Astrocyte (in vitro differentiated cells and primary cell): ENCODE measurements around the gene RPS10.

Experiments
- CTCF ChIP-seq: IDR thresholded peaks from 2 replicates; pipeline ENCODE4 v1.5.1; 2011; ENCODE audit warnings: low read depth, mild to moderate bottlenecking, inconsistent platforms, low read length, moderate library complexity; ENCODE audit not compliant: insufficient read depth
- EZH2 ChIP-seq: IDR thresholded peaks from 2 replicates; pipeline ENCODE4 v1.6.1; 2012; ENCODE audit warnings: mild to moderate bottlenecking, low read length, inconsistent platforms; ENCODE audit not compliant: insufficient read depth

- TF ChIP-seq CTCF (no peak), EZH2 (no peak)
Measured at GRCh38 chr6:34393966-34394305, 31.9 kb downstream of the RPS10 start.
